Smooth muscle cell of the brain vasculature (primary cell): Measurements from ENCODE around the gene MRPS2.
"Not testable (repeated sequence)": the region's sequence is repeated elsewhere in the genome, so short reads cannot be mapped to it uniquely, and the experiment has no call there.

ENCODE experiments used
- DNase-seq: peaks from one replicate; pipeline ENCODE4 v3.0.0-alpha.2; 2012; ENCODE audit warnings: low read depth, low spot score

The MRPS2 gene

DNA sequence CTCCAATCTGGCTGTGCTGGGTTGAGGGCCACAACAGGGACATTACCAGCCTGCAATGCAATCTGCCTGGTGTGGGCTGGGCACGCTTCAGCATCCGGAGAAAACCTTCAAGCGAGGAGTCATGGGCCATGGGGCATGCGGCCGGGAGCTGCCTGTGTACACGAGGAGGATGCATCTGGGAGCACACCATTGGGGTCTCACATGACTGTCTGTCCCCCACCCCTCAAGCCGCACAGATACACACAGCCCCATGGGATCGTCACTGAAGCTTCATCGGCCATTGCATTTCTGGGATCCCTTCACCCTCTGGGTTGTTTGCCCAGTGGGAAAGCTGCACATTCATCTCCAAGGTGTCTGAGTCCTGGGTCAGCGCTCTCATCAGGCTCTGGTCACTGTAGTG, 30.6 kb downstream of the MRPS2 start:
- no peak for DNase-seq

DNA sequence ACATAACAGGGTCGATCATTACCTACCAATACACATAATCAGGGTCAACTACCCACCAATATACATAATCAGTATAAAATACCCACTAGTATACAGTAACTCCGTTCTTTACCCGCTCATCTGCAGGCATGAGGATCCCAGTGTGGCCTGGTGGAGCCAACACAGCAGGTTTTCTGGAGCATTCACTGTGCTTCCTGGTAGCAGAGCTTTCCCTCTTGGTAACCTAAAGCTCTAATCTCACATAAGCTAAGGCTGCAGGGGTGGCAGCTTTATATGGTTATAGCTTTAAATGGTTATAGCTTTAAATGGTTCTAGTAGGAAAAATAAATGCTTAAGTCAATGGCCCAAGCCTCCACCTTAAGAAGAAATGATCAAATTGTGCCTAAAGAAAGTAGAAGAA, 32.6 kb downstream of the MRPS2 start:
- no peak for DNase-seq

- no peak for DNase-seq
Observed at GRCh38 chr9:135533674-135534073, 33.2 kb downstream of the MRPS2 start.

GRCh38 chr9:135534192-135534711, 33.8 kb downstream of the MRPS2 start:
- DNase-seq: not testable (repeated sequence)

GRCh38 chr9:135534826-135535225, 34.3 kb downstream of the MRPS2 start:
- DNase-seq: not testable (repeated sequence)

- DNase-seq: not testable (repeated sequence)
Observed at GRCh38 chr9:135535631-135536030, 35.1 kb downstream of the MRPS2 start.

DNA sequence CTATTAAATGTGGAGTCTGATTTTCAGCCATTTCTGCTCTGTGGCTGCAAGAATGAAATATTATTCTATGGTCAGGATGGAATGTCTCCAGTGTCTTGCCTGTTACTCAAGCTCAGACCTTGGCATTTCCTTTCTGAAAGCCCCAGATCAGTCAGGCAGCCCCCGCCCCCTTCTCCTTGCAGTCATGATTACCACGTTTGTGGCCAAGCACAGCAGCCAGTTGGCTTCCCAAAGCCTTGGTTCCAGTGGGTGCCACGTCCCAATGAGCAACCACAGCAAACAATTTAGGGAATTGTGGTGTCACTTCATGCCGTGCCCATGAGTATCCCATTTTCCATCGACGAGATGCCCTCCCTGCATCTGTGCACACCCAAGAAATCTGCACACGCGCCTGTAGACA, 35.7 kb downstream of the MRPS2 start:
- no peak for DNase-seq

GRCh38 chr9:135543262-135543894, 42.9 kb downstream of the MRPS2 start:
- not testable (repeated sequence) for DNase-seq

GRCh38 chr9:135544981-135545635, 44.6 kb downstream of the MRPS2 start:
- no peak for DNase-seq

- DNase-seq: not testable (repeated sequence)
Observed at GRCh38 chr9:135545646-135546176, 45.2 kb downstream of the MRPS2 start, which contains the start of gene OBP2A. Gene OBP2A, plus strand, starts transcription at chr9:135546126. Its CDS starts 55 bp downstream, at chr9:135546181.

- DNase-seq: not testable (repeated sequence)
Observed at GRCh38 chr9:135546792-135547617, 46.5 kb downstream of the MRPS2 start.

DNA sequence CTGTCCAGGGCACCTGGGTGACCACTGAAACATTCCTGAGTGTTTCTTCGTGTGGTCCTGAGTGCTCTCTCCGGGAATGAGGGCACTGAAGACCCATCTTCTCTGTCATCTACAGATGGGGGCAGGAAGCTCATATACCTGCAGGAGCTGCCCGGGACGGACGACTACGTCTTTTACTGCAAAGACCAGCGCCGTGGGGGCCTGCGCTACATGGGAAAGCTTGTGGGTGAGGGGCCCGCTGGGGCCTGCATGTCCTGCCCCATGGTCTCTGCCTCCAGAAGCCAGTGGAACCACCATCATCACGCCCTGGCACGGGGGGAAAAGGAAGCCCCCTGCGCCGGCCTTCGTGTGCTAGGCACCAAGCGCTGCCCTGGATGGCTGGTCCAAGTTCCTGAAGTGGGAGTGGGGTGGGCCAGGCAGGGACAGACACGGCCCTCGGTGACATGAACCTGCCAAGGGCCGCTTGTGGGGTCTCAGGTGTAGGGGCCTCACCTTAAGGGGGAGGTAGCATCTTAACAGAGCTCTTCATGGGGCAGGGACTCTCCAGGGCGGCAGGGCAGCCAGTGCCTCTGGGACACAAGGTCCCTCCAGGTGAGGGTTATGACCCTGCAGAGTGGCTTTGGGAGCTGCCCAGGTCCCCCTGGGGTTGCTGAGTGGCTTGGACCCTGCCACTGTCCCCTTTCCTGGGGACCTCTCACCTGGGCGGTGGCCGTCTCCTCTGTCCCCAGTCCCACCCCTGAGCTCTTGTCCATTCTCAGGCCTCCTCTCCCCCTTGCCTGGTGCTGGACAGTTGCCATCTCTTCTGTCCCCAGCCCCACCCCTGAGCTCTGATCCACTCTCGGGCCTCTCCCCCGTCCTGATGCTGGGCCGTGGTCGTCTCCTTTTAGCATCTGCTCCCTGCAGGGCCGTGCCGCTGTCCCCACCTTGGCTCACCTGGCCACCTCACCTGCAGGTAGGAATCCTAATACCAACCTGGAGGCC, 47.6 kb downstream of the MRPS2 start:
- no peak for DNase-seq

GRCh38 chr9:135549478-135550343, 49.2 kb downstream of the MRPS2 start:
- not testable (repeated sequence) for DNase-seq

DNA sequence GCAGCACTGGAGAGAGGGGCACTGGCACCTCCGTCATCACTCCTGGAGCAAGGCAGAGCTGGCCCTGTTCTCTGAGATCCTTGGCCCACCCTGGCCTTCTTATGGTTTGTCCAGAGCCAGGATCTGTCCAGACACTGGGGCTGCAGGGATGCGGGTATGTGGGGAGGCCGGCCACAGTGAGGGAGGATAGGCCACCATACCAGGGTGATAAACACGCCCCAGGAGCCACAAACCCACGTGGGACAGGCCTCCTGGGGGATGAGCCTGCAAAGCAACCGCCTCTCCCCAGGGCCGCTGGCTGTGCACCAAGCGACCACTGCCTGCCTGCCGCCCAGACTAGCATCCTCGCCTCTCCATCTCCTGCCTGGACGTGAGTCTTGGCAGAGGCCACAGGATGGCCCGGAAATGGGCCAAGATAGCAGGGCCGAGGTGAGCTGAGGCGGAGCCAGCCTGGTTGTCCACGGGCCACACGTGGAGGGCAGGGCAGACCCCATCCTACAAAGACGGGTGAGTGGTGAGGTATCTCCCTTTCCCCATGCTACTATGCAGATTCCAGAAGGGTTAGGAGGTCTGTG, 49.9 kb downstream of the MRPS2 start:
- DNase-seq: no peak

GRCh38 chr9:135551031-135551430, 50.5 kb downstream of the MRPS2 start:
- DNase-seq: no peak

GRCh38 chr9:135551456-135551855, 51.0 kb downstream of the MRPS2 start:
- DNase-seq: no peak

- no peak for DNase-seq
Observed at GRCh38 chr9:135552021-135552697, 51.7 kb downstream of the MRPS2 start.

GRCh38 chr9:135552698-135553171, 52.3 kb downstream of the MRPS2 start:
- no peak for DNase-seq
